GM18868 (cell line): ENCODE results near the gene BMPR2.
"Not testable (repeated sequence)": the region's sequence is repeated elsewhere in the genome, so short reads cannot be mapped to it uniquely, and the experiment has no call there.

Experiments used
- ATAC-seq: cut with Tn5 transposase; IDR thresholded peaks from one replicate; pipeline ENCODE4 v1.9.1; 2021; ENCODE audit warnings: mild to moderate bottlenecking, moderate library complexity; ENCODE audit not compliant: unreplicated experiment

Gene BMPR2

DNA sequence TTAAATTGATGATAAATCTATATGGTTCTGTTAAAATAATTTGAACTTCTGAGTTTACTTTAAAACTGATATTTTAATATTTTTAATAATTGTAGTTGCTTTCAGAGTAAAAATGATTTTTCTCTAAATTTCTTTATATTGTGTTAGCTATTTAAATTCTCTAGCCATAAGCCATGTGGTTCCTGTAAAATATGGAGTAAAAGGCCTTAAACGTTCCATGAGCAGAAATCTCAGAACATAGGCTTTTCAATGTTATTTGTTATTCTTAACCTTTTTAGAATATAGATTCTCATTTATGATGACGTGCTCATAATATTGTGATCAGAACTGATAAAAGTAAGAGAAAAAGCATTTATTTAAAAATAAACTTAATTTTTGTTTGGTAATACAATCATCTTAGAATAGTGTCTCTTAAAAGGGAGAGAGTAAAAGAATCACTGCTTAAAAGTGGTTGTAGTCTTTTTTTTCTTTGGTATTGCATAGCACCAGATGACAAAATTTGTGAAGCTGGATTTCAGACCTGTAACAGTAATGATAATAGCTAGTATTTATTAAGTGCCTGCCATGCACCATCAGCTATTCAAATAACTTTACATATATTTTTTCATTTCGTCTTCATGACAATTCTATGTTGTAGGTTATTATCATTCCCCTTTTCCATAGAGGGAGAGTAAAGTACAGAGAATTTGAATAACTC lies 2.7 kb downstream of the BMPR2 start:
- no peak for ATAC-seq

DNA sequence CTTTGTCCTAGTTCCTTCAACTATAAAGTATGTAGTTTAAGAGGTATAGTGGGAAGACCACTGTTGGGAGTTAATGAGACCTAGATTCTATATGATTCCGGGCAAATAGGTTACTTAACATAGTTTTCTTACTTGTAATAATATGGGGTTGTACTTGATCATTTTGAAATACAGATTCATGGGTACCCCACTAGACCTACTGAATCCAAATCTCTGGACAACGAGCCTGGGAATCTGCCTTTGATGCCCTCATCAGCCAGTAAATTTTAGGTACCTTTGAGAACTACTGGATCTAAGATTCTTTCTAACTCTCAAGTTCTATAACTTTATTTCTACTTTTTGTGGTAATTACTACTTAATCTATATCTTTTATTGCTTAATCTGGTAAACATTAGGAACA lies 6.6 kb downstream of the BMPR2 start:
- no peak for ATAC-seq

DNA sequence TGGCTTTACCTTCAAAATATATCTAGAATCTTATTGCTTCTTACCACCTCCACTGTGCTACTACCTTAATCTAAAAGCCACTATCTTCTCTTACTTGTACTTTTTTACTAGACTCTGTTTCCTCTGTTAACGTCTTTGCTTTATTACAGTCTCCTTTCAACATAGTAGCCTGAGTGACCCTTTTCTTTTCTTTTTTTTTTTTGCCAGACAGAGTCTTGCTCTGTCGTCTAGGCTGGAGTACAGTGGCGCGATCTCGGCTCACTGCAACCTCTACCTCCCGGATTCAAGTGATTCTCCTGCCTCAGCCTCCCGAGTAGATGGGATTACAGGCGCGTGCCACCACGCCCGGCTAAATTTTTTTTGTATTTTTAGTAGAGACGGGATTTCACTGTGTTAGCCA lies 10.4 kb downstream of the BMPR2 start:
- not testable (repeated sequence) for ATAC-seq

DNA sequence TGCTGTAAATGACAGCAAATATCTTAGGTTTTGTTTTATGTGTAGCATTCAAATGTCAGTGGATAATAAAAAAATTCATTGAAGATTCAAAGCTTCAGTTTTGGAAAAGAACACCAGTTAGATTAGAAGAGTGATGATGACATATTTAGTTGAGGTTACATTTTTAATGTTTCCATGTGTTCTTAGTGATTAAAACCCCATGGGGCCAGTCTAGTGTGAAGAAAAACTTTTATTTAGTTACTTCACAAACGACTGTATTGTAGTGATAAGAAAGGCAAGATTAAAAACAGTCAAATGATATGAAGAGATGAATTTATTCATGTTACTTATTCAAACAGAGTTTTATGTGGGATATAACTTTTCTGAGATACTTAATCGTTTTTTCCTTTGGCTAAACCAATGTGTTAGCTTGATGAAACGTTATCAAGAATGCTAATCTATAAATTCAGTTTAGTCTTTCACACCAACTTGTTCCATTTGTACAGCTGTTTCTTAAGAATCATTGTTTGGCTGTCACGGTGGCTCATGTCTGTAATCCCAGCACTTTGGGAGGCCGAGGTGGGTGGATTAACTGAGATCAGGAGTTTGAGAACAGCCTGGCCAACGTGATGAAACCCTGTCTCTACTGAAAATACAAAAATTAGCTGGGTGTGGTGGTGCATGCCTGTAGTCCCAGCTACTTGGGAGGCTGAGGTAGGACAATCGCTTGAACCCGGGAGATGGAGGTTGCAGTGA lies 11.6 kb downstream of the BMPR2 start:
- no peak for ATAC-seq

DNA sequence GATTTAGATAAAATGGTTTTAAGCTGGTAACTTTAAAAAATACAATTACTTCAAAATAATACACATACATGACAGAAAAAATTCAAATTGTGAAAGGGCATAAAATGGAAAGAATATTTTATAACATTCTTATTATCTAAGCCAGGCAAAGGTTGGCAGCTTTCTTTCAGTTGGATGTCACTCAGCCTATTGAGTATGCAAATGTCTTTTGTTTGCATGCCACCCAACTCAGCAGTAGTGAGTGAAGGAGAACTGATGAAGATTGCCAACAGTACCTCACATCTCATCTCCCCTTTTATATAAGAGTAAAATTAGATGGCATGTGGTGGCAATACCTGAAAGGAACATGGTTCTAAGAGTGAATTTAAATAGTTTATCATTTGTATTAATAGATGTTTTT lies 24.8 kb downstream of the BMPR2 start:
- no peak for ATAC-seq

DNA sequence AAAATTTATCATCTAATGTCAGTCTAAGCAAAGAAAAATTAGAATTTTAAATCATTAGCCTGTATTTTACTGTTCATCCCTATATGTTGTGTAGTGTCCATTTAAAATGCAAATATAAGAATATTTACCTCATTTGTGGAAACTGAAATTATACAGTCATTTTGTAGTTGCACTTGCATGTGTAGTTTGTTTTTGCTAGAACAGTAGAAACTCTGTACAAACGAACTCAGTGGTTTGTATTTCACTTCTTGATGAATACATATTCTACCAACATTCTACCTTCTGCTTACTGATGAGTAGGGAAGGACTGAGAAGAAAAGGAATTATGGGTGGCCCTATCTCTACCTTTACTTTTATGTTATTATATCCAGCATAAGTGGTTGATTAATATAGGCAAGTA lies 29.7 kb downstream of the BMPR2 start:
- ATAC-seq = no peak

DNA sequence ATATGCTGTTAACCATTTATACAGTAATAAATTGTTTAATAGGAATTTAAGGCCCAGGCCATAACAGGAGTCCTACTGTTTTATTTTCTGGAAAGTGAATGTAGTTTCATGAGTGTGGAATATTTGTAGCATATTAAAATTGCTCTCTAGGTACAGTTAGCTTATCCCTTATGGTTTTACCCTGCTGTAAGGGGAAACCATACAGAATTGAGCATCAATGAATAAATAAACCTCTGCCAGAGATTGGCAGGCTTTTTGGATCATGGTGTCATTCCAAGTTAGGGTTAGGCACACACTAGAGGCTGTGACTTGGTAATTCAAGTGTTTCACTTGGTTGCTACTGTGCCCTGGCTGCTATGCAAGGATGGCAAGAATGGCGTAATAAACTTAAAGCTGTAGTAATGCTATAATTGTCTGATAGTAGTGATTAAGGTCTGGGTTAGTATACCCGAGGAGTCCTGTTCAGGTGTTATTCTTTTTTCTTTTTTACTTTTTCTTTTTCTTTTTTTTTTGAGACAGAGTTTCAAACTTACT lies 30.4 kb downstream of the BMPR2 start:
- ATAC-seq = no peak

DNA sequence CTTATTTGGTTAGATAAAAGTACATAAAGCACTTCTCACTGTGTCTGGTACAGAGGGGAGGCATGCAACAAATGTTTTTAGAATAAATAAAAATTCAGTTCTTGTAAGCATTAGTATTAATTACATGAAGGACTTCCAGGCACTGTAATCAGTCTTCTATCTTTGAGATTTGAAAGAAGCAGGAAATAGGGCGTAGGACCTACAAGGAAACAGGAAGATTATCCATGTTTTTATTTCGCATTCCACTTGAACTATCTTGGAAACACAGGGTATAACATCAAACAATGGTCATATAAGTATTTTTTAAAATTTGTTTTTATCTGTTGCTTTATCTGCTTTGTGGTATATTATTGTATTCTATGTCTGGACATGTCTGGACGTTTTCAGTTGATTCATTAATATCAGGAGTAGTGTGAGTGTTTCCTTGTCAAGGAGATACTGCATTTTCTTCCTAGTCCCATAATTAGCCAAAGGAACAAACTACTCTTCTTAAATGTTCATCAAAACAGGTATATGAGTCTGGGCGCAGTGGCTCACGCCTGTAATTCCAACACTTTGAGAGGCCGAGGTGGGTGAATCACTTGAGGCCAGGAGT lies 32.5 kb downstream of the BMPR2 start:
- no peak for ATAC-seq

DNA sequence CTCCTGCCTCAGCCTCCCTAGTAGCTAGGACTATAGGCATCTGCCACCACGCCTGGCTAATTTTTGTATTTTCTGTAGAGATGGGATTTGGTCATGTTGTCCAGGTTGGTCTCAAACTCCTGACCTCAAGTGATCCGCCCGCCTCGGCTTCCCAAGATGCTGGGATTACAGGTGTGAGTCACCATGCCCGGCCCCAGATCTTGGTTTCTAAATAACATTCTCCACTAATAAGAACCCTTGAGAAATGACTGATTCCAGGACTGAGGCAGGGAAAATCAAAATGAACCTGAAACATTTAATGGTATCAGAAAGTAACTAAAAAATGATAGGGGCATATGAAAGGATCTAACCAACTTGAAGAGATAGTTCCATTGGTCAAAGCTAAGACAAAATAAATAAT lies 34.0 kb downstream of the BMPR2 start:
- no peak for ATAC-seq

DNA sequence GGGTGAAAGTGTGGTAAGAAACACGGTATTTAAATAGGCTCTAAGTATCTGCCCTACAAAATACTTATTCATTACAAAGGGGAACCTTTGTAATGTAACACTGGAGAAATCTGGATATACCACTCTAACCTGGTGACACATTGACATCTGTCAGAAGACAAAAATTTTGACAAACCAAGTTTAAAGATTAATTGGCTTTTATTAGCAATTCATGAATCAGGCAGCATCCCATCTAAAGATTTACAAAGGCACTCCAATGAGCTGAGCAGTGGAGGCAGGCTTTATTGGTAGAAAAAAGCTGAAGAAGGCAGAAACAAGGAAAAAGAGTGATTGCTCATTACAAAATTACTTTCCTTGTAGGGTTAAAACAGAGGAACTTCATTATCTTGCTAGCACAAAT lies 35.0 kb downstream of the BMPR2 start:
- no peak for ATAC-seq

DNA sequence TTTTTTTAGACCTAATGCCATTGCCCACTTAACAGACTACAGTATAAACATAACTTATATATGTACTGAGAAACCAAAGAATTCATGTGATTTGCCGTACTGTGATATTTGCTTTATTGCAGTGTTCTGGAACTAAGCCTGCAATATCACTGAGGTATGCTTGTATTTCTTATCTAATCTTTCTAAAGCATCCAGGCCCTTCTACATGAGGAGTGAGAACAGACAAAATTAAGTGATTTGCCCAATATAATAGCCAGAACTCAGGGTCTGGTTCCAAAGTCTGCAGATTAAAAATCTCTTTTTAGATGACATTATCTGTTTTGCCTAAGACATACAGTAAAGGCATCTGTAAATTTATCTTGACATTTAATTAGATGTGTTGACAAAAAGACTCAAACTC lies 41.9 kb downstream of the BMPR2 start:
- ATAC-seq = no peak

DNA sequence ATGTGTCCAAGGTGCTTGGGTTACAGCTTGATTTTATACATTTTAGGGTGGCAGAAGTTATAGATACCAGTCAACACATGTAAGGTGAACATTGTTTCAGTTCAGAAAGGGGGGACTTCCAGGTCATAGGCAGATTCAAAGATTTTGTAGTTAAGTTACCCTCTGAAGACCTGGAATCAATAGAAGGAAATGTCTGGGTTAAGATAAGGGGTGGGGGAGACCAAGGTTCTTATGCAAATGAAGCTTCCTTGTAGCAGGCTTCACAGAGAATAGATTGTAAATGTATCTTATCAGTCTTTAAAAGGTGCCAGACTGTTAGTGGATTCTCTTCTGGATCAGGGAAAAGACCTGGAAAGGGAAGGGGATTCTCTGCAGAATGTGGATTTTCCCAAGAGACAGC lies 42.4 kb downstream of the BMPR2 start:
- no peak for ATAC-seq

DNA sequence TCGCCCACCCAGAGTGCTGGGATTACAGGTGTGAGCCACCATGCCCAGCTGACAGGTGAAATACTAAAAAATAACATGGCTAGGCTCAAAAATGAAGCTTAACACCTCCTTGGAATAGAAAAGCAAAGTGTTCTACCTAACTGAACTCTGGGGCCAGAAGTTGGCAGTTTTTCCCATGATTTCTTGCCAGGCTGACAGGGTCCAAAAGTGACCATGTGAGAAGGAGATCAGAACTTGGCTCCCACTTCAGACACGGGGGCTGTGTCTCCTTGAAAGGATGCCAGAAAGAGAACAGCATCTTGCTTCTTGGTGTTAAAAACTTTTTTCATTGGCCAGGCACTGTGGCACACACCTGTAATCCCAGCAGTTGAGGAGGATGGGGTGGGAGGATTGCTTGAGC lies 47.0 kb downstream of the BMPR2 start:
- ATAC-seq = no peak

DNA sequence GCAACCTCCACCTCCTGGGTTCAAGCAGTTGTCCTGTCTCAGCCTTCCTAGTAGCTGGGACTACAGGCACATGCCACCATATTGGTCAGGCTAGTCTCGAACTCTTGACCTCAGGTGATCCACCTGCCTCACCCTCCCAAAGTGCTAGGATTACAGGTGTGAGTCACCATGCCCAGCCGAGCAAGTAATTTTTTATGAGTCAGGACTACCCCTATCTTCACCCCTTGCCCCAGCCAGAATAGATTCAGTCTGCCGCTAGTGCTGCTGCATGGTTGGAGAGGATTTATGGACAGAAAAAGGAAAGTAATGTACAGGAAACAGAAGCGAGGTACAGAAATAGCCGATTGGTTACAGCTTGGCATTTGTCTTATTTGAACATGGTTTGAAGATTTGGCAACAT lies 48.9 kb downstream of the BMPR2 start:
- no peak for ATAC-seq

DNA sequence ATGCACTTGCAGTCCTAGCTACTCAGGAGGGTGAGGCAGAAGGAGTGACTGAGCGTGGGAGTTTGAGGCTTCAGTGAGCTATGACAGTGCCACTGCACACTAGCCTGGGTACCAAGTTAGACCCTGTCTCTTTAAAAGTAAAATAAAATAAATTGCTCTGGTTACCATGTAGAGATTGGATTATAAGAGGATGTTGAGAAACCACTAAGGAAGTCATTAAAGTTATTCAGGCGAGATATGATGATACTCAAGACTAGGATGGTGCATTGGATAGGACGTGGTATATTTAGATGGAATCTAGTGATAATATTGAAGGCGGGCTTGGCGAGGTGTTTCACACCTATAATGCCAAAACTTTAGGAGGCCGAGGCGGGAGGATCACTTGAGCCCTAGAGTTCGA lies 50.6 kb downstream of the BMPR2 start:
- no peak for ATAC-seq

DNA sequence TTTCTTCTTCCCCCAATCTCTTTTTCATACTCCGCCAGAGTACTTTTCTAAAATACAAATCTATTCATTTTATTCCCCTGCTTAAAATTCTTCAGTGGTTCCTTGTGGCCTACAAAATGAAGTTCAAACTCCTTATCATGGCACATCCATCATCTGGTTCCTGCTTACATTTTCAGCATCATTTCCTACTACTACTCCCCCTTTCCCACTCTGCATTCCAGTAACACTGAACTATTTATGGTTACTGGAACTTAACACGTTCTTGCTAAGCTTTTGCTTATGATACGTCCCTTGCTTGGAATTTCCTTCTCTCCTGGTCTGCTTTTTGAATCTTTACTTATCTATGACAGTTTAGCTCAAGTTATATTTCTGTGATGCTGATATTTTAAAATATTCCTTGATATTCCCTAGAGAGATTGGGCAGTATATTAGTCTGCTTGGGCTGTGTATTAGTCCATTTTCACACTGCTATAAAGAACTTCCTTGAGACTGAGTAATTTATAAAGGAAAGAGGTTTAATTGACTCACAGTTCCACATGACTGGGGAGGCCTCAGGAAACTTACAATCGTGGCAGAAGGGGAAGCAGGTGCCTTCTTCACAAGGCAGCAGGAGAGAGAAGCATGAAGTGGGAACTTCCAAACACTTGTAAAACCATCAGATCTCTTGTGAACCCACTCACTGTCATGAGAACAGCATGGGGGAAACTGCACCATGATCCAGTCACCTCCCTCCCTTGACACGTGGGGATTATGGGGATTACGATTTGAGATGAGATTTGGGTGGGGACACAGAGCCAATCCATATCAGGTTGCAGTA lies 53.2 kb downstream of the BMPR2 start:
- no peak for ATAC-seq

DNA sequence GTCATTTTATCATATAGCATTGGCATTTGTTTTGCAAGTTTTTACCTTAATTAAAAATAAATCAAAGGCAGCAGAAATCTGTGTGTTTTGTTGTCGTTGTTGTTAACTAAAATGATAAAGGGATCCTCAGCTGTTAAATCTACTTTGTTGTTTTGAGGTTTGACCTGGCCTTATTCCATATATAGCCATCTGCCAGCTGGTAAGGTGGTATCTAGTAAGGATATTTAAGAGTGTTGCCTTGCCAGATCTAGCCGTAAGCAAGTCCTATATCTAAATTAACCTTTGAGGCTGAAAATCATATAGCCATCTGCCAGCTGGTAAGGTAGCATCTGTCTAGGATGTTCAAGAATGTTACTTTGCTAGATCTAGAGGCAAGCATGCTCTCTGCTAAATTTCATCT lies 56.6 kb downstream of the BMPR2 start:
- no peak for ATAC-seq

DNA sequence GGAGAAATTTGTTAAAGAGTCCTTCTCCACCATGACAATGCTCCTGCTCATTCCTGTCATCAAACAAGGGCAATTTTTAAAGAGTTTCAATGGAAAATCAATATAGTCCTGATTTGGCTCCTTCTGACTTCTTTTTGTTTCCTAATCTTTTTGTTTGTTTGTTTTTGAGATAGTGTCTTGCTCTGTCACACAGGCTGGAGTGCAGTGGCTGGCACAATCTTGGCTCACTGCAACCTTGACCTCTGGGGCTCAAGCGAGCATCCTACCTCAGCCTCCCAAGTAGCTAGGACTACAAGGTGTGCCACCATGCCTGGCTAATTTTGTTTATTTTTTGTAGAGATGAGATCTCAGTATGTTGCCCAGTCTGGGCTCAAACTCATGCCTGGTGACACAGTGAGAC lies 58.3 kb downstream of the BMPR2 start:
- no peak for ATAC-seq

DNA sequence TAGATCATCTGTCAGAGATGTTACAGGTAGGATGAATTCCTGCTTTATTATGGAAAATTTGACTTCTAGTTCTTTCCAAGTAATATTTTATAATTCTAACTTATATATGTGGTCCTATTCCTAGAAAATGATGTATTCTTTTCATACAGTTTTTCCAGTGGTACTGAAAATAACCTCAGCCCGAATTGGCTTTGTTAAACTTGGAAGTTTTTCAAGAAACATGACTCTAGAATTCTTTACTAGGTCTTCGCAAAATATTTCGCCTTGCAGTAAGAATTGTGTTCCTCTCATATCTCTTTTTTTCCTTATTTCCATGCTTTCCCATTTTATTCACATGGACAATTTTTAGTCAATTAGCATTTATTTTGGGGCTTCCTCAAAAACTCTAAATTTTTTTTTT lies 60.5 kb downstream of the BMPR2 start:
- ATAC-seq = no peak

DNA sequence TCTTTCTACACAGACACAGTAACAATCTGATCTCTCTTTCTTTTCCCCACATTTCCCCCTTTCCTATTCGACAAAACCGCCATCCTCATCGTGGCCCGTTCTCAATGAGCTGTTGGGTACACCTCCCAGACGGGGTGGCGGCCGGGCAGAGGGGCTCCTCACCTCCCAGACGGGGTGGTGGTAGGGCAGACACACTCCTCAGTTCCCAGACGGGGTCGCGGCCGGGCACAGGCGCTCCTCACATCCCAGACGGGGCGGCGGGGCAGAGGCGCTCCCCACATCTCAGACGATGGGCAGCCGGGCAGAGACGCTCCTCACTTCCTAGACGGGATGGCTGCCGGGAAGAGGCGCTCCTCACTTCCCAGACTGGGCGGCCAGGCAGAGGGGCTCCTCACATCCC lies 64.0 kb downstream of the BMPR2 start:
- not testable (repeated sequence) for ATAC-seq

DNA sequence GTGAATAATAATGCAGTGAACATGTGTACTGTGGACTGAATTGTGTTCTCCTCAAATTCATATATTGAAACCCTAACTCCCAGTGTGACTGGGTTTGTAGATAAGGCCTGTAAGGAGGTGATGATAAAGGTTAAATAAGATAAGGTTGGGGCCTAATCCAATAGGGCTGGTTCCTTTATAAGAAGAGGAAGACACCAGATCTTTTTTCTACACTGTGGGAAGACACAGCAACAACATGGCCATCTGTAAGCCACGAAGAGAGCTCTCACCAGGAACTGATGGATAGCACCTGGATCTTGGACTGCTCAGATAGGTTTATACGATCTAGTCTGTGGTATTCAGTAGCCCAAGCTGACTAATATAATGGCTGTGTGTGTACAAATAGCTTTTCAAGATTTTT lies 66.8 kb downstream of the BMPR2 start:
- ATAC-seq = no peak
